Endothelial cell of umbilical vein (primary cell): ENCODE data around the gene GPR146. TPM values are rescaled to one million over a fixed set of nuclear protein-coding genes. Genes with fewer than 3 reads are reported as not detected.

Experiments used
- BruUV-seq: library from RNA; stranded (reverse); fragments of 400-500 nt; replicated peaks from 2 replicates; lab custom pipeline; 2021; lab: Mats Ljungman, UMichigan
- CTCF ChIA-PET: fragments of 300-600, 350-600 bp; sonication (Branson Sonifier 250); formaldehyde crosslinking; loops from one replicate; lab custom pipeline; 2021; ENCODE audit warnings: antibody characterized with exemption, inconsistent platforms; lab: Charles Lee
- POLR2A ChIA-PET: fragments of 300-600, 350-600 bp; sonication (Branson Sonifier 250); formaldehyde crosslinking; loops from one replicate; lab custom pipeline; 2021; ENCODE audit warnings: antibody characterized with exemption, inconsistent platforms; lab: Charles Lee
- DNase-seq: peaks from one replicate; pipeline ENCODE4 v3.0.0-alpha.2; 2011; ENCODE audit warnings: low read depth, low spot score
- FAIRE-seq: peaks from 2 replicates; lab custom pipeline; 2011; peaks lifted over from hg19 to GRCh38; lab: Jason Lieb, UNC
- H2AFZ ChIP-seq: 2 replicates; pipeline ENCODE4 v1.6.0; 2012; ENCODE audit warnings: low read depth, low read length, control low read depth, inconsistent platforms
- H3K27ac ChIP-seq: 2 replicates; pipeline ENCODE4 v1.5.1; 2011; ENCODE audit warnings: low read depth, mild to moderate bottlenecking, control low read depth, low read length, moderate library complexity; ENCODE audit not compliant: insufficient read depth
- H3K27me3 ChIP-seq, 2 experiments: 2 replicates each; pipeline versions ENCODE4 v1.6.0 to v1.6.1; 2011; ENCODE audit warnings: low read length in 2 of 2, mixed read lengths in 1 of 2; ENCODE audit not compliant: control insufficient read depth in 2 of 2, insufficient read depth in 2 of 2
- H3K36me3 ChIP-seq, 2 experiments: 2 replicates in 1 of 2; 3 replicates in 1 of 2; pipeline ENCODE4 v1.5.1; 2011; ENCODE audit warnings: low read length in 2 of 2, mild to moderate bottlenecking in 1 of 2, moderate library complexity in 1 of 2; ENCODE audit not compliant: control insufficient read depth in 2 of 2, insufficient read depth in 2 of 2; ENCODE audit errors: extremely low read depth in 1 of 2
- H3K4me1 ChIP-seq: 3 replicates; pipeline ENCODE4 v1.5.1; 2011; ENCODE audit warnings: mild to moderate bottlenecking, low read length; ENCODE audit not compliant: control insufficient read depth, insufficient read depth; ENCODE audit errors: extremely low read depth
- H3K4me2 ChIP-seq: 2 replicates; pipeline ENCODE4 v1.6.1; 2011; ENCODE audit warnings: low read length, control low read depth, mixed read lengths; ENCODE audit not compliant: insufficient read depth
- H3K4me3 ChIP-seq, 3 experiments: fragments of 200-600 bp in 1 of 3; sonication (generic), shearing (Covaris generic) in 1 of 3; replicated peaks in 1 of 3; 2 replicates each; pipeline ENCODE4 v1.5.1; 2011 to 2016; ENCODE audit warnings: control low read depth in 3 of 3, low read length in 3 of 3, mild to moderate bottlenecking in 2 of 3, inconsistent platforms in 1 of 3, low read depth in 1 of 3, moderate library complexity in 1 of 3; ENCODE audit not compliant: insufficient read depth in 1 of 3
- H3K79me2 ChIP-seq: 2 replicates; pipeline ENCODE4 v1.6.0; 2012; ENCODE audit warnings: low read length, inconsistent platforms; ENCODE audit not compliant: control insufficient read depth, insufficient read depth
- H3K9ac ChIP-seq: replicated peaks from 2 replicates; pipeline ENCODE3; 2011; ENCODE audit warnings: low read length, control low read depth; ENCODE audit not compliant: insufficient read depth; ENCODE audit errors: extremely low read depth
- H3K9me1 ChIP-seq: replicated peaks from 3 replicates; pipeline ENCODE4 v1.6.0; 2011; ENCODE audit warnings: mild to moderate bottlenecking, low read length; ENCODE audit not compliant: control insufficient read depth, insufficient read depth; ENCODE audit errors: extremely low read depth
- H3K9me3 ChIP-seq: replicated peaks from 2 replicates; pipeline ENCODE4 v1.5.1; 2012; ENCODE audit warnings: low read length, inconsistent platforms; ENCODE audit not compliant: control insufficient read depth, insufficient read depth
- H4K20me1 ChIP-seq: replicated peaks from 2 replicates; pipeline ENCODE3; 2011; ENCODE audit warnings: mild to moderate bottlenecking, low read length; ENCODE audit not compliant: control insufficient read depth, insufficient read depth; ENCODE audit errors: extremely low read depth
- FOS ChIP-seq: IDR thresholded peaks from 2 replicates; pipeline ENCODE4 v1.6.1; 2011; ENCODE audit warnings: mild to moderate bottlenecking, low read length, moderate library complexity, borderline replicate concordance; ENCODE audit not compliant: insufficient read depth
- GATA2 ChIP-seq: IDR thresholded peaks from 2 replicates; pipeline ENCODE4 v1.7.0; 2011; ENCODE audit warnings: low read depth, mild to moderate bottlenecking, moderate library complexity, mixed read lengths, low read length; ENCODE audit not compliant: insufficient read length, insufficient read depth
- POLR2AphosphoS5 ChIP-seq: IDR thresholded peaks from 2 replicates; pipeline ENCODE4 v1.6.1; 2012; ENCODE audit warnings: low read depth, mild to moderate bottlenecking, control low read depth, low read length, moderate library complexity; ENCODE audit not compliant: insufficient read depth
- dilution Hi-C: fragments of 300-500 bp; cut with MboI; formaldehyde crosslinking; loops from one replicate; pipeline ENCODE4 v1.15.0; 2019; ENCODE audit warnings: low sequenced_read_pairs; ENCODE audit not compliant: extremely low pct_ligation_motif_present
- intact Hi-C: fragments of 100-400 bp; cut with micrococcal nuclease; formaldehyde crosslinking; loops from one replicate; pipeline ENCODE4 v1.10.0; 2022
- polyA plus RNA-seq, 4 experiments: library from polyadenylated mRNA; depleted of rRNA in 3 of 4; stranded (reverse) in 3 of 4; unstranded in 1 of 4; fragments of >200 nt; gene quantifications; 2 replicates each; pipeline versions ENCODE4 v1.2.1 to v1.2.3, GENCODE V29; 2011 to 2012; ENCODE audit warnings: missing spikeins in 1 of 4
- total RNA-seq: library from RNA; stranded (reverse); gene quantifications from 2 replicates; pipeline ENCODE4 v1.2.3, GENCODE V29; 2021

The GPR146 gene
- total and polyA plus RNA-seq, 2 donors (not counting 3 experiments of a cell fraction or from before 2014, with no cell fraction given) = 18.5 to 44.8 TPM

- Histone ChIP-seq H3K4me2 (peak overlapping the region; percentile 55), H3K9me1 (no peaks in the 10 kb centered on the region), H3K9ac (no peak overlapping the region), H4K20me1 (no peaks in the 10 kb centered on the region), H3K27ac (no peak overlapping the region), H3K79me2 (peaks cover 23% of the 10 kb centered on the region), H3K27me3 (no peaks in the 10 kb centered on the region), H3K4me1 (peaks cover 8% of the 10 kb centered on the region), H2AFZ (no peak overlapping the region), H3K9me3 (no peaks in the 10 kb centered on the region), H3K4me3 (peak overlapping the region in 1 of 3 experiments; percentile 51), H3K36me3 (peaks cover 0 to 7% of the 10 kb centered on the region in 2 experiments)
- dilution Hi-C loops = no loop called here
- CTCF ChIA-PET = interaction anchor here (1.0 to 3.7 kb wide), 4 partner anchors 16 to 38 kb away, joined by 3 to 35 read pairs (median 10); no protein-coding TSS in a partner anchor
- DNase-seq (no peak), FAIRE-seq (no peak)
- intact Hi-C loops = no loop called here
- POLR2A ChIA-PET = no interaction called here
- TF ChIP-seq POLR2AphosphoS5 = no peak
- no TSS peak for BruUV-seq
These were observed 17.6 kb upstream of the GPR146 start for GRCh38 chr7:1026721-1027161.

GRCh38 chr7:1027242-1028043, 16.9 kb upstream of the GPR146 start:
- H4K20me1 ChIP-seq = no peaks in the 10 kb centered on the region
- no TSS peak for BruUV-seq
- peaks cover 8% of the 10 kb centered on the region for H3K4me1 ChIP-seq
- no peaks in the 10 kb centered on the region for H3K9me1 ChIP-seq
- TF ChIP-seq GATA2 = no peak
- TF ChIP-seq FOS = no peak
- dilution Hi-C loops (no loop called here), intact Hi-C loops (loop anchor here (1.0 kb wide), 2 partner anchors 33 to 38 kb away; no protein-coding TSS in a partner anchor)
- peak overlapping the region; percentile 31 for H3K27ac ChIP-seq
- no peaks in the 10 kb centered on the region for H3K27me3 ChIP-seq
- peaks cover 23% of the 10 kb centered on the region for H3K79me2 ChIP-seq
- peak; percentile 35 for FAIRE-seq
- peak; percentile 44 for DNase-seq
- H3K36me3 ChIP-seq = peaks cover 0 to 7% of the 10 kb centered on the region in 2 experiments
- H3K4me3 ChIP-seq = peak overlapping the region; percentile 5 to 80 (median 51)
- no peak overlapping the region for H2AFZ ChIP-seq
- CTCF ChIA-PET = interaction anchor here (0.9 to 3.7 kb wide), 8 partner anchors 15 to 96 kb away, joined by 3 to 35 read pairs (median 4); partner anchors contain the start of gene GPR146
- H3K9me3 ChIP-seq = no peaks in the 10 kb centered on the region
- peak overlapping the region; percentile 68 for H3K9ac ChIP-seq
- H3K4me2 ChIP-seq = peak overlapping the region; percentile 55
- POLR2A ChIA-PET = no interaction called here
